HG03457 (cell line): ENCODE measurements around the gene MED13L.

Experiments
- ATAC-seq: cut with Tn5 transposase; IDR thresholded peaks from one replicate; pipeline ENCODE4 v1.9.1; 2021; ENCODE audit warnings: moderate number of reproducible peaks; ENCODE audit not compliant: unreplicated experiment

The MED13L gene

GRCh38 chr12:116159593-116160200 is 117.8 kb downstream of the MED13L start:
- no peak for ATAC-seq

- no peak for ATAC-seq
Observed at GRCh38 chr12:116159175-116159574, 118.3 kb downstream of the MED13L start.

DNA sequence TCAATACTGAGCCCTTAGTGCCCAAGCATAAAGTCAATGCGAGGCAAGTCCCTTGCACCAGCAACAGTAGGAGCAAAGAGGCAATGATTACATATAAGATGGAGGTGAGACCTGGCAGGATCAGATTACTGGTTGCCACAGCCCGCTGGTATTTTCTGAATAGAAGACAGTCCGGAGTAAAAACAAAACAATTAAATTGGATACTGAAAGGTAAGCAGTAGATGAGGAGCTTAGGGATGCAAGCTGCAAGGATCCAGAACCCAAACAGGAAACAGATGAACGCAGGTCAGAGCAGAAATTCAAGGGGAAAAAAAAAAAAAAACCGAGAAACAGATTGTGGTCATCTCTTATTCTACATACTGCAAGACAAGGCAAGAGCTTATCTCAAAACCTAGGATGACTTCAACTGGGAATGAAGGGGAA is 119.6 kb downstream of the MED13L start:
- no peak for ATAC-seq

DNA sequence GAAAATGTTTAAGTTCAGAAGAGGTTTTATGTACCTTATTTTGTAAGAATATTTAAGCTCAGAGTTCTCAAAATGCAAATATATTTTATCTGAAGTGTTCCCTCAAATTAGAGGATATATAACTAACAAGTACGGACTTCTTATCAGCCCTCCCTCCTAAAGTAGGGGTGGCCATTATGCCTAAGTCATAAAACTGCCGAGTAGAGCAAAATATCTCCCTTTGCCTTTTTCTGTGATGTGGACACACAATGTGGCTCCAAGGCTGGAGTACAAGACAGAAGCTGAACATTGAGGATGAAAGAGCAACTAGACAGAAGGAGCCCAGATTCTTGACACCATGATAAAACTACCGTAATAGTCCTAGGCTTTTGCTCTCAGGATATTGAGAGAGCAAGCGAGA is 120.9 kb downstream of the MED13L start:
- no peak for ATAC-seq

GRCh38 chr12:116155383-116155782 is 122.1 kb downstream of the MED13L start:
- ATAC-seq = no peak

GRCh38 chr12:116153983-116154382 is 123.5 kb downstream of the MED13L start:
- ATAC-seq = no peak

DNA sequence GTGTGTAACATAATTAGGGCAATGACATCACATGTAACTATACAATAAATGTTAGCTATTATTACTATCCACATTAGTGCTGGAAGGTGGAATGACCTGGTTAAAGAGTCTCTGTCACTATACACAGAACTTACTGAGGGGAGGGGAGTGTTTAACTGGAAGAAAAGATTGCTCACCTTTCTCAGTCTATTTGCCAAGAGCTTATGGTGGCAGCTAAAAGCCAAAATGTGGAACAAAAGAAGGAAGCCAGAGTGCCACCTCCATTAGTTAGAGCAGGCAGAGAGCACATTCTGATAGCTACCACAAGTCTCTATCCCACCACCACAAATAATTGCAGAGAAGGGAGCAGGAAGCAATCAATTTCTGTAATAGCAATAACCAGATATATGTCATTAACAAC is 124.4 kb downstream of the MED13L start:
- ATAC-seq = no peak

GRCh38 chr12:116152268-116152667 is 125.2 kb downstream of the MED13L start:
- ATAC-seq = no peak

DNA sequence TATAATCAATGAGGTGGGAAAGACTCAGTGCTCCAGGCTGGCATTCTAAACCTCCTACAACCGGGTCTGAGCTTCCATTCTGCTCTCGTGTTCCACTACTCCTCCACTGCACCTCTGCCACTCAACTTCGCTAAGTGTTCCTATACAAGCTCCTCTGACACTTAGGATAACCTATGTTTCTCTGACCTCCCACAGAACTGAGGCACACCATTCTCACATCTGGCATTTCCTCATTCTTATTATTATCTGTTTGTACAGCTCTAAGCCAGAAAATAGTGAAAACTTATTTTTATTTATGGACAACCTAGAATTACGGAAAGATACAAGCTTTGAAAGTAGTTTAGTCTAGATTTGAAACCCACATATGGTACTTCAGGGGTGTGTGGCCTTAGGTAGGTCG is 127.0 kb downstream of the MED13L start:
- no peak for ATAC-seq

DNA sequence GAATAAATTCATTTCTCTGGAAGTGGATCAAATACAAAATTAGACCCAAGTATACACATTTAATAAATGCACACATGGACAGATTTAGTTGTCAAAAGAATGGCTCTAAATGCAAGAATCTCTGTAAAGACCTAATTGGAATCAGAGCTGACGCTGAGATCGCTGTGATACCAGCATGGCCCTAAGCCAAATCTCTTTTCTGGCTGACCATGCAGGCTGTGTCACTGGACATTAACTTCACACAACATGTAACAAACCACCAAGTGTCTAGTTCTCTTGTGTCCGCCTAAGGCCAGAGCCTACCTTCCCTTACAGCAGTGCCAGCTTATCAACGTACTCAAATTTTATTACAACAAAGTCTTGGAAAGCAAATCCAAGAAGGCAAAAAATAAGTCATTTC is 127.5 kb downstream of the MED13L start:
- ATAC-seq = no peak

DNA sequence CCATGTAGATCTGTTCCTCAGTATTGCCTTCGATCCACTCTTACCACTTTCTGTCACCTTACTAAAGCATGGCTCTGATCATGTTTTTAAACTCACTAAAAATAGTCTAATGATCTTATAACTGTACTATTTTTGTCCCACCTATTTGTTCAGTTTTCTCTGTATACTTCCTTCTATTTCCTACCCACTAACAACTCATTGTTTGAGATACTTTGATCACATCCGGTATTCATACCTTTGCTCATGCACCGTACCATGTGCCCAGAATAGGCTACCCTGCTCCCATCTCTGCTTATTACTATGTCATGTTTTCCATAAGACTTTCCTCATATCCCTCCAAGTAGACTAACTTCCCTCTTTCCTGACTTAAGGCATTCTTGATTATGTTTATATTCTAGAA is 128.6 kb downstream of the MED13L start:
- ATAC-seq = no peak

GRCh38 chr12:116146386-116146785 is 131.1 kb downstream of the MED13L start:
- no peak for ATAC-seq

GRCh38 chr12:116145451-116145850 is 132.0 kb downstream of the MED13L start:
- ATAC-seq = no peak

DNA sequence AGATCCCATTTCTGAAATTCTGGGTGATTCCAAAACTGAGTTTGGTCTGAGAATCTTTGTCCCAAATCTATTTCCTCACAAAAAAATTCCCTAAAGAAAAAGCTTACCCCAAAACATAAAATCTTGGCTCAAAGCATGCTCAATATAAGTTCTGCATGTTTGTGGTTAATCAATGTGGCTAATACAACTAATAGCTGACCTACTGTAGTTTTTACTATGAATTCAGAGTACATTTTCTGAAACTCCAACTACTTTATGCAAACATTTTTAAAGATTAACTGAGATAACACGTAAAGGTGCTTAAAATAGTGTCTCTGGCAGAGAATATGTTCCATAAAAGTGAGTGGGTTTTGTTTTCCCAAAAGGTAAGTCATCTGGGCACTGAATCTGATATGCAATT is 133.1 kb downstream of the MED13L start:
- ATAC-seq = peak; percentile 42

GRCh38 chr12:116143909-116144308 is 133.6 kb downstream of the MED13L start:
- no peak for ATAC-seq

DNA sequence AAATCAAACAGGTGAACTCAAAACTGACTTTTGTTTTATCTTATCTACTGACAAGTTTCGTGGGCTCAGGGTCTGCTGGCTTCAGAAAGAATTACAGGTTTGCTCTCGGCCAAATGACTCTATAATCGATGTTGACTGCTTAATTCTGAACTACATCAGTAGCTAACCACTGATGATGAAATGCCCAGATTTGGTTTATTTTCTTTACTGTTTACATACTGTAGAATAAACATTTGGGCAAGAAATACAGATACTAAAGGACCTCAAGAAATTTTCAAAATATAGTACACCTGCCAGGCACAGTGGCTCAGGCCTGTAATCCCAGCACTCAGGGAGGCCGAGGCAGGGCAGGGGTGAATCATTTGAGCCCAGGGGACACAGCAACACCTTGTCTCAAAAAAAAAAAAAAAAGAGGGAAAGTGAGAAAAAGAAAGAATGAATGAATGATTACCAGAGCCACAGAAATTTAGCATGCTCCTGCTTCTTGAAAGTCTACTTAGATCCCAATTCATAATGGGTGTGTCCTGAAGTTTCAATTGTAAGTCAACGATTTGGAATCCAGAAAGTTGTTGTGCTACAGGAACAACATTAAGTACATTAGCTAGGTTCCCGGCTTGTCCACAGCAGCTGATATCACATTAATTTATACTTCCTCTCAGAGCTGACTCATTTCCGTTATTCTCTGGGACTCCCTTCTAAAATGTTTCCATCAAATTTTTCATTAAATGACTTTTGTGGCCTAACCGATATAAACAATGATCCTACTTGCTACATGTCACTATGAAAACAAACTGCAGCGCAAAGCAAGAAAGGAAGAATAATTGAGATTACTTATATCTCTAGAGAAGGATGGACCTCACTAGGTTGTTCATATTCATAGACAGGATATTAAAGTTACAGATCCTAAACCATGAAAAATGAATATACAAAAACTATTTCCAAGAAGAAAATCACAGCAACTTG is 134.3 kb downstream of the MED13L start:
- ATAC-seq = no peak

GRCh38 chr12:116141833-116142162 is 135.7 kb downstream of the MED13L start:
- no peak for ATAC-seq

DNA sequence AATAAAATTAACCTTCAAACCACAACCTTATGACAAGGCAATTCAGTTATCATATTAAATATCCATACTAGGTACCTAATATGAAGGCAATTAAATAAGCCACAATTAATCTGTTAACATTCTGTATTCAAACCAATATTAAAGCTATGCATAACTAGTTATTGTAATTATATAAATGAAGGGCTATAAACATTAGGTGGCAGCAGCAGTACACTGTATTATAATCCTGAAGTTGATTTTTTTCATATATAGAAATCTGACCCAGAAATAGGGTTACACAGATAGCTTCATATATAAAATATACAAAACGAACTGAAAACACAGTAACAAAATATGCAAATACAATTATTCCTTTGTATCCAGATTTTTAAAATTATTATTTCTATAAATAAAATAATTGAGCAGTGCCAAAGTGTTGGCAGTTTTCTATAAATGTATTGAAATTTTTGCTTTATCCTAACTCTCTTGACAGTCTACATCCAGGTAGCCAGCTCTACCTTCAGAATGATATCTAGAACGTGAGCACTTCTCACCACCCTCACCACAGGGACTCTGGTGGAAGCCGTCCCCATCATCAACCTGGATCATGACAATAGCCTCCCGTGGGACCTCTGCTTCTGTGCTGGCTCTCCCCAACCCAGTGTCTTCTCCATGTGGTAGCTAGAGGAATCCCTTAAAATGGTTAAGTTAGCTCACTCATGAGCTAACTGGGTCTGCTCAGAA is 136.2 kb downstream of the MED13L start:
- no peak for ATAC-seq

DNA sequence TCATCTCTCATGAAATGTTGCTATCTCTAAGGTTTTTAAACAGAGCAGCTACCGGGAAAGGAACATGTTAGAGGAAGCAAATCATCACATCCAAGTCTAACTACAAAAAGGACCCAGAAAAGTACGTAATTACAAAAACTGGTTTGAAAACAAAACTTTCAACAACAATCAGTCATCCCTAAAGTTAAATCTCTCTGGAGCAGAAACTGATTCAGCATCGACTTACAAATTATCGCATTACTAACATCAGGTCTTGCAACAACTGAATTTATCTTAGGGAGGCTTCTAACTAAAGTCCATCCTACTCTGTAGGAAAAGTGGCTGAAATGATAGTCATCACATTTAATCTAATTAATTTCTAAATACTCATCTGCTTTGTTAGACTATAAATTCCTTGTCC is 137.0 kb downstream of the MED13L start:
- ATAC-seq = no peak

DNA sequence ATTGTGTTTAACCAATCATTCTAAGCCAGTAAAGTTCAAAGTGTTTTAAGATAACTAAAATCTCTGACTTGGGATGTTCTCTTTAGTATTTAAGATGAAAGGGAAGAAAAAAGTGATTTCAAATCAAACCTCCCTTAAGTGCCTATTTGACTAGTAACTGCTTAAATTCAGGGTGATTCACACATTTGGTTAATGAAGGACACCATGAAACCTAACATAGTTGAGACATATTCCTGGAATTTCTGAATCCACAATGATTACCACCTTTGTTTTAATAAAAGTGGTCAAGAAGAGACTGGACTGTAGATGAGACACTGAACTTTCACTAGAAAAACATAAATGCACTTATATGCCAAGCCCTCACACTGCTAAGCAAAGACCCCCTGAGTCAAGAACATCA is 138.7 kb downstream of the MED13L start:
- no peak for ATAC-seq

GRCh38 chr12:116138364-116138763 is 139.1 kb downstream of the MED13L start:
- ATAC-seq = no peak

GRCh38 chr12:116137318-116137717 is 140.2 kb downstream of the MED13L start:
- no peak for ATAC-seq
